GM23338 (cell line): ENCODE measurements around the gene RCOR1. TPM values are rescaled to one million over a fixed set of nuclear protein-coding genes. Genes with fewer than 3 reads are reported as not detected.

Experiments
- ATAC-seq: fragments of 200-7000 bp; cut with Tn5 transposase; 3 replicates; pipeline ENCODE4 v1.9.1; 2020
- DNase-seq: peaks from one replicate; pipeline ENCODE4 v3.0.0-alpha.2; 2015; ENCODE audit warnings: low spot score
- H2AFZ ChIP-seq: fragments of 200-600 bp; sonication (generic); 2 replicates; pipeline ENCODE4 v1.8.0; 2016; ENCODE audit warnings: antibody characterized with exemption, mild to moderate bottlenecking, moderate library complexity
- H3F3A ChIP-seq: fragments of 200-600 bp; sonication (generic); replicated peaks from 2 replicates; pipeline ENCODE4 v1.8.0; 2017; ENCODE audit warnings: antibody characterized with exemption, mixed run types, low read depth
- H3K27ac ChIP-seq: fragments of 200-600 bp; sonication (generic); 2 replicates; pipeline ENCODE4 v1.6.1; 2016; ENCODE audit warnings: low read depth
- H3K27me3 ChIP-seq: fragments of 200-600 bp; sonication (generic); 2 replicates; pipeline ENCODE4 v1.8.0; 2016; ENCODE audit warnings: mild to moderate bottlenecking, mixed run types, moderate library complexity; ENCODE audit not compliant: insufficient read depth
- H3K36me3 ChIP-seq: fragments of 200-600 bp; sonication (generic); 2 replicates; pipeline ENCODE4 v1.8.0; 2016; ENCODE audit warnings: mild to moderate bottlenecking; ENCODE audit not compliant: insufficient read depth
- H3K4me1 ChIP-seq: fragments of 200-600 bp; sonication (generic); 2 replicates; pipeline ENCODE4 v1.8.0; 2016; ENCODE audit warnings: mild to moderate bottlenecking, moderate library complexity; ENCODE audit not compliant: insufficient read depth
- H3K4me2 ChIP-seq: fragments of 200-600 bp; sonication (generic); 2 replicates; pipeline ENCODE4 v1.7.1; 2017; ENCODE audit warnings: mixed run types
- H3K4me3 ChIP-seq: fragments of 200-600 bp; sonication (generic); 2 replicates; pipeline ENCODE4 v1.6.1; 2016; ENCODE audit warnings: mixed run types
- H3K79me2 ChIP-seq: fragments of 200-600 bp; sonication (generic); replicated peaks from 2 replicates; pipeline ENCODE4 v1.8.0; 2017; ENCODE audit warnings: mild to moderate bottlenecking; ENCODE audit not compliant: insufficient read depth
- H3K9me2 ChIP-seq: fragments of 200-600 bp; sonication (generic); 2 replicates; pipeline ENCODE4 v1.8.0; 2017; ENCODE audit not compliant: insufficient read depth
- H4K20me1 ChIP-seq: fragments of 200-600 bp; sonication (generic); replicated peaks from 2 replicates; pipeline ENCODE4 v1.8.0; 2017; ENCODE audit warnings: mild to moderate bottlenecking; ENCODE audit not compliant: insufficient read depth
- H3K27ac Mint-ChIP-seq: 2 replicates; pipeline ENCODE4 v1.8.0; 2020; ENCODE audit warnings: inconsistent platforms, mild to moderate bottlenecking, moderate library complexity, mixed read lengths
- H3K27me3 Mint-ChIP-seq: 3 replicates; pipeline ENCODE4 v1.8.0; 2022; ENCODE audit warnings: low read depth, mild to moderate bottlenecking, moderate library complexity, mixed read lengths, inconsistent platforms; ENCODE audit not compliant: insufficient read depth, poor library complexity
- H3K36me3 Mint-ChIP-seq: 3 replicates; pipeline ENCODE4 v1.8.0; 2021; ENCODE audit warnings: low read depth, mild to moderate bottlenecking, inconsistent platforms, moderate library complexity, mixed read lengths
- H3K4me1 Mint-ChIP-seq: 3 replicates; pipeline ENCODE4 v1.8.0; 2020; ENCODE audit warnings: mild to moderate bottlenecking, inconsistent platforms, mixed read lengths
- H3K4me3 Mint-ChIP-seq: 3 replicates; pipeline ENCODE4 v1.8.0; 2021; ENCODE audit warnings: moderate library complexity, mild to moderate bottlenecking, inconsistent platforms, mixed read lengths
- H3K9me3 Mint-ChIP-seq: 3 replicates; pipeline ENCODE4 v1.8.0; 2020; ENCODE audit warnings: moderate library complexity, mild to moderate bottlenecking, inconsistent platforms, mixed read lengths
- CTCF ChIP-seq, 2 experiments: fragments of 200-600 bp in 1 of 2; sonication (generic) in 1 of 2; conservative IDR thresholded peaks; 2 replicates each; pipeline versions ENCODE4 v1.5.1 to v1.6.1; 2016 to 2017; ENCODE audit warnings: antibody characterized with exemption in 2 of 2, low read depth in 2 of 2, mild to moderate bottlenecking in 2 of 2, moderate library complexity in 1 of 2
- EZH2phosphoT487 ChIP-seq: fragments of 200-600 bp; sonication (generic); IDR thresholded peaks from one replicate; pipeline ENCODE4 v1.8.1; 2018; ENCODE audit warnings: antibody characterized with exemption; ENCODE audit not compliant: unreplicated experiment
- JUNB ChIP-seq: IDR thresholded peaks from one replicate; pipeline ENCODE4 v1.6.1; 2016; ENCODE audit warnings: antibody characterized with exemption; ENCODE audit not compliant: unreplicated experiment
- NANOG ChIP-seq: IDR thresholded peaks from 2 replicates; pipeline ENCODE4 v1.6.1; 2016; ENCODE audit warnings: antibody characterized with exemption, borderline replicate concordance
- POLR2AphosphoS5 ChIP-seq: IDR thresholded peaks from 2 replicates; pipeline ENCODE4 v1.6.1; 2016; ENCODE audit warnings: antibody characterized with exemption, low read depth
- ZNF114 ChIP-seq: fragments of 250-450 bp; sonication (Bioruptor Pico); IDR thresholded peaks from 2 replicates; pipeline ENCODE4 v1.5.0; 2020; ENCODE audit warnings: mild to moderate bottlenecking, moderate library complexity
- ZNF331 ChIP-seq: fragments of 250-450 bp; sonication (Bioruptor Pico); IDR thresholded peaks from 2 replicates; pipeline ENCODE4 v1.5.0; 2020; ENCODE audit warnings: low read depth, mild to moderate bottlenecking, moderate library complexity
- polyA plus RNA-seq: library from polyadenylated mRNA; unstranded; fragments of >200 nt; fragmentation: Nextera tagmentation; extraction: Ambion mirVana; gene quantifications from 2 replicates; pipeline ENCODE4 v1.2.1, GENCODE V29; 2016
- total RNA-seq: library from RNA; depleted of rRNA; stranded (reverse); fragments of >200 nt; shearing (Covaris generic); gene quantifications from 2 replicates; pipeline ENCODE4 v1.2.3, GENCODE V29; 2014
- TF ChIP-seq, protein P1 (sequence below): IDR thresholded peaks from 2 replicates; pipeline ENCODE4 v1.6.1; 2016; ENCODE audit warnings: antibody characterized with exemption
- TF ChIP-seq, protein P2 (sequence below): IDR thresholded peaks from one replicate; pipeline ENCODE4 v1.6.1; 2018; ENCODE audit warnings: antibody characterized with exemption; ENCODE audit not compliant: unreplicated experiment
- TF ChIP-seq, protein P3 (sequence below): fragments of 250-450 bp; sonication (Bioruptor Pico); IDR thresholded peaks from 2 replicates; pipeline ENCODE4 v1.5.0; 2020; ENCODE audit warnings: mild to moderate bottlenecking, moderate library complexity

Gene RCOR1
- total and polyA plus RNA-seq, 2 experiments from 2014 or later, result 7.6 to 26.1 TPM

- Mint-ChIP-seq H3K27ac (peak overlapping the region; percentile 56; the same call in 1 of the 2 replicates), H3K36me3 (peaks cover 14% of the 10 kb centered on the region), H3K4me1 (peaks cover 14% of the 10 kb centered on the region), H3K9me3 (peaks cover 12% of the 10 kb centered on the region), H3K4me3 (no peak overlapping the region), H3K27me3 (peaks cover 11% of the 10 kb centered on the region)
- Histone ChIP-seq H2AFZ (no peak overlapping the region), H3K36me3 (no peaks in the 10 kb centered on the region), H3F3A (0 out of 2 replicates have a peak, but pooled peaks cover 4% of the 10 kb centered on the region), H4K20me1 (no peaks in the 10 kb centered on the region), H3K4me3 (no peak overlapping the region), H3K9me2 (no peaks in the 10 kb centered on the region), H3K4me2 (no peak overlapping the region), H3K4me1 (peaks cover 4% of the 10 kb centered on the region; the same call in 1 of the 2 replicates), H3K27me3 (no peaks in the 10 kb centered on the region), H3K27ac (no peak overlapping the region), H3K79me2 (no peaks in the 10 kb centered on the region)
- no peak for DNase-seq
- TF ChIP-seq, protein P1, sequence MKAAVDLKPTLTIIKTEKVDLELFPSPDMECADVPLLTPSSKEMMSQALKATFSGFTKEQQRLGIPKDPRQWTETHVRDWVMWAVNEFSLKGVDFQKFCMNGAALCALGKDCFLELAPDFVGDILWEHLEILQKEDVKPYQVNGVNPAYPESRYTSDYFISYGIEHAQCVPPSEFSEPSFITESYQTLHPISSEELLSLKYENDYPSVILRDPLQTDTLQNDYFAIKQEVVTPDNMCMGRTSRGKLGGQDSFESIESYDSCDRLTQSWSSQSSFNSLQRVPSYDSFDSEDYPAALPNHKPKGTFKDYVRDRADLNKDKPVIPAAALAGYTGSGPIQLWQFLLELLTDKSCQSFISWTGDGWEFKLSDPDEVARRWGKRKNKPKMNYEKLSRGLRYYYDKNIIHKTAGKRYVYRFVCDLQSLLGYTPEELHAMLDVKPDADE, result no peak
- TF ChIP-seq ZNF331 (CRISPR knock-in tag) (no peak), EZH2phosphoT487 (no peak), ZNF114 (CRISPR knock-in tag) (no peak), CTCF (conservative IDR thresholded peaks at IDR 0.05; ENCODE audit: low read depth in 2 of 2) (no peak), POLR2AphosphoS5 (no peak), NANOG (no peak), JUNB (no peak)
- TF ChIP-seq, protein P2, sequence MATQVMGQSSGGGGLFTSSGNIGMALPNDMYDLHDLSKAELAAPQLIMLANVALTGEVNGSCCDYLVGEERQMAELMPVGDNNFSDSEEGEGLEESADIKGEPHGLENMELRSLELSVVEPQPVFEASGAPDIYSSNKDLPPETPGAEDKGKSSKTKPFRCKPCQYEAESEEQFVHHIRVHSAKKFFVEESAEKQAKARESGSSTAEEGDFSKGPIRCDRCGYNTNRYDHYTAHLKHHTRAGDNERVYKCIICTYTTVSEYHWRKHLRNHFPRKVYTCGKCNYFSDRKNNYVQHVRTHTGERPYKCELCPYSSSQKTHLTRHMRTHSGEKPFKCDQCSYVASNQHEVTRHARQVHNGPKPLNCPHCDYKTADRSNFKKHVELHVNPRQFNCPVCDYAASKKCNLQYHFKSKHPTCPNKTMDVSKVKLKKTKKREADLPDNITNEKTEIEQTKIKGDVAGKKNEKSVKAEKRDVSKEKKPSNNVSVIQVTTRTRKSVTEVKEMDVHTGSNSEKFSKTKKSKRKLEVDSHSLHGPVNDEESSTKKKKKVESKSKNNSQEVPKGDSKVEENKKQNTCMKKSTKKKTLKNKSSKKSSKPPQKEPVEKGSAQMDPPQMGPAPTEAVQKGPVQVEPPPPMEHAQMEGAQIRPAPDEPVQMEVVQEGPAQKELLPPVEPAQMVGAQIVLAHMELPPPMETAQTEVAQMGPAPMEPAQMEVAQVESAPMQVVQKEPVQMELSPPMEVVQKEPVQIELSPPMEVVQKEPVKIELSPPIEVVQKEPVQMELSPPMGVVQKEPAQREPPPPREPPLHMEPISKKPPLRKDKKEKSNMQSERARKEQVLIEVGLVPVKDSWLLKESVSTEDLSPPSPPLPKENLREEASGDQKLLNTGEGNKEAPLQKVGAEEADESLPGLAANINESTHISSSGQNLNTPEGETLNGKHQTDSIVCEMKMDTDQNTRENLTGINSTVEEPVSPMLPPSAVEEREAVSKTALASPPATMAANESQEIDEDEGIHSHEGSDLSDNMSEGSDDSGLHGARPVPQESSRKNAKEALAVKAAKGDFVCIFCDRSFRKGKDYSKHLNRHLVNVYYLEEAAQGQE, result no peak
- TF ChIP-seq, protein P3, sequence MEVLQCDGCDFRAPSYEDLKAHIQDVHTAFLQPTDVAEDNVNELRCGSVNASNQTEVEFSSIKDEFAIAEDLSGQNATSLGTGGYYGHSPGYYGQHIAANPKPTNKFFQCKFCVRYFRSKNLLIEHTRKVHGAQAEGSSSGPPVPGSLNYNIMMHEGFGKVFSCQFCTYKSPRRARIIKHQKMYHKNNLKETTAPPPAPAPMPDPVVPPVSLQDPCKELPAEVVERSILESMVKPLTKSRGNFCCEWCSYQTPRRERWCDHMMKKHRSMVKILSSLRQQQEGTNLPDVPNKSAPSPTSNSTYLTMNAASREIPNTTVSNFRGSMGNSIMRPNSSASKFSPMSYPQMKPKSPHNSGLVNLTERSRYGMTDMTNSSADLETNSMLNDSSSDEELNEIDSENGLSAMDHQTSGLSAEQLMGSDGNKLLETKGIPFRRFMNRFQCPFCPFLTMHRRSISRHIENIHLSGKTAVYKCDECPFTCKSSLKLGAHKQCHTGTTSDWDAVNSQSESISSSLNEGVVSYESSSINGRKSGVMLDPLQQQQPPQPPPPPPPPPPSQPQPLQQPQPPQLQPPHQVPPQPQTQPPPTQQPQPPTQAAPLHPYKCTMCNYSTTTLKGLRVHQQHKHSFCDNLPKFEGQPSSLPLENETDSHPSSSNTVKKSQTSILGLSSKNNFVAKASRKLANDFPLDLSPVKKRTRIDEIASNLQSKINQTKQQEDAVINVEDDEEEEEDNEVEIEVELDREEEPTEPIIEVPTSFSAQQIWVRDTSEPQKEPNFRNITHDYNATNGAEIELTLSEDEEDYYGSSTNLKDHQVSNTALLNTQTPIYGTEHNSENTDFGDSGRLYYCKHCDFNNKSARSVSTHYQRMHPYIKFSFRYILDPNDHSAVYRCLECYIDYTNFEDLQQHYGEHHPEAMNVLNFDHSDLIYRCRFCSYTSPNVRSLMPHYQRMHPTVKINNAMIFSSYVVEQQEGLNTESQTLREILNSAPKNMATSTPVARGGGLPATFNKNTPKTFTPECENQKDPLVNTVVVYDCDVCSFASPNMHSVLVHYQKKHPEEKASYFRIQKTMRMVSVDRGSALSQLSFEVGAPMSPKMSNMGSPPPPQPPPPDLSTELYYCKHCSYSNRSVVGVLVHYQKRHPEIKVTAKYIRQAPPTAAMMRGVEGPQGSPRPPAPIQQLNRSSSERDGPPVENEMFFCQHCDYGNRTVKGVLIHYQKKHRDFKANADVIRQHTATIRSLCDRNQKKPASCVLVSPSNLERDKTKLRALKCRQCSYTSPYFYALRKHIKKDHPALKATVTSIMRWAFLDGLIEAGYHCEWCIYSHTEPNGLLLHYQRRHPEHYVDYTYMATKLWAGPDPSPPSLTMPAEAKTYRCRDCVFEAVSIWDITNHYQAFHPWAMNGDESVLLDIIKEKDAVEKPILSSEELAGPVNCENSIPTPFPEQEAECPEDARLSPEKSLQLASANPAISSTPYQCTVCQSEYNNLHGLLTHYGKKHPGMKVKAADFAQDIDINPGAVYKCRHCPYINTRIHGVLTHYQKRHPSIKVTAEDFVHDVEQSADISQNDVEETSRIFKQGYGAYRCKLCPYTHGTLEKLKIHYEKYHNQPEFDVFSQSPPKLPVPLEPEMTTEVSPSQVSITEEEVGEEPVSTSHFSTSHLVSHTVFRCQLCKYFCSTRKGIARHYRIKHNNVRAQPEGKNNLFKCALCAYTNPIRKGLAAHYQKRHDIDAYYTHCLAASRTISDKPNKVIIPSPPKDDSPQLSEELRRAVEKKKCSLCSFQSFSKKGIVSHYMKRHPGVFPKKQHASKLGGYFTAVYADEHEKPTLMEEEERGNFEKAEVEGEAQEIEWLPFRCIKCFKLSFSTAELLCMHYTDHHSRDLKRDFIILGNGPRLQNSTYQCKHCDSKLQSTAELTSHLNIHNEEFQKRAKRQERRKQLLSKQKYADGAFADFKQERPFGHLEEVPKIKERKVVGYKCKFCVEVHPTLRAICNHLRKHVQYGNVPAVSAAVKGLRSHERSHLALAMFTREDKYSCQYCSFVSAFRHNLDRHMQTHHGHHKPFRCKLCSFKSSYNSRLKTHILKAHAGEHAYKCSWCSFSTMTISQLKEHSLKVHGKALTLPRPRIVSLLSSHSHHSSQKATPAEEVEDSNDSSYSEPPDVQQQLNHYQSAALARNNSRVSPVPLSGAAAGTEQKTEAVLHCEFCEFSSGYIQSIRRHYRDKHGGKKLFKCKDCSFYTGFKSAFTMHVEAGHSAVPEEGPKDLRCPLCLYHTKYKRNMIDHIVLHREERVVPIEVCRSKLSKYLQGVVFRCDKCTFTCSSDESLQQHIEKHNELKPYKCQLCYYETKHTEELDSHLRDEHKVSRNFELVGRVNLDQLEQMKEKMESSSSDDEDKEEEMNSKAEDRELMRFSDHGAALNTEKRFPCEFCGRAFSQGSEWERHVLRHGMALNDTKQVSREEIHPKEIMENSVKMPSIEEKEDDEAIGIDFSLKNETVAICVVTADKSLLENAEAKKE (CRISPR knock-in tag), result no peak
- no peak for ATAC-seq
Measured at GRCh38 chr14:102746634-102747438, 154.4 kb downstream of the RCOR1 start.
